Neural cell (in vitro differentiated cells): Measurements from ENCODE around the gene ATG4D. TPM values are rescaled to one million over a fixed set of nuclear protein-coding genes. Genes with fewer than 3 reads are reported as not detected.

Experiments
- H2AFZ ChIP-seq: fragments of 200-600, 300-800 bp; sonication (generic), shearing (Covaris generic); 2 replicates; pipeline ENCODE4 v1.6.0; 2014; ENCODE audit warnings: low read depth, mild to moderate bottlenecking, antibody characterized with exemption, low read length, moderate library complexity
- H3F3A ChIP-seq: fragments of 200-600 bp; shearing (Covaris generic); 2 replicates; pipeline ENCODE4 v1.6.1; 2016; ENCODE audit warnings: mild to moderate bottlenecking, moderate library complexity, mixed read lengths, antibody characterized with exemption, low read length; ENCODE audit not compliant: insufficient read depth, poor library complexity, severe bottlenecking
- H3K27ac ChIP-seq: fragments of 200-600, 300-800 bp; sonication (generic), shearing (Covaris generic); 2 replicates; pipeline ENCODE4 v1.5.1; 2014; ENCODE audit warnings: mild to moderate bottlenecking, low read length, moderate library complexity
- H3K27me3 ChIP-seq: fragments of 300-800, 200-600 bp; sonication (generic), shearing (Covaris generic); 2 replicates; pipeline ENCODE4 v1.6.0; 2014; ENCODE audit warnings: mild to moderate bottlenecking, low read depth, low read length, moderate library complexity; ENCODE audit not compliant: insufficient read depth
- H3K36me3 ChIP-seq: fragments of 300-800, 200-600 bp; sonication (generic), shearing (Covaris generic); 2 replicates; pipeline ENCODE4 v1.5.1; 2014; ENCODE audit warnings: mild to moderate bottlenecking, antibody characterized with exemption, low read length, moderate library complexity; ENCODE audit not compliant: insufficient read depth
- H3K4me2 ChIP-seq: fragments of 300-800, 200-600 bp; sonication (generic), shearing (Covaris generic); 2 replicates; pipeline ENCODE4 v1.6.0; 2014; ENCODE audit warnings: mild to moderate bottlenecking, low read length
- H3K4me3 ChIP-seq: fragments of 300-800, 200-600 bp; sonication (generic), shearing (Covaris generic); 2 replicates; pipeline ENCODE4 v1.5.1; 2014; ENCODE audit warnings: mild to moderate bottlenecking, low read length, moderate library complexity
- H3K79me2 ChIP-seq: fragments of 200-600 bp; shearing (Covaris generic); replicated peaks from 2 replicates; pipeline ENCODE4 v1.6.0; 2014; ENCODE audit warnings: mild to moderate bottlenecking, low read length, moderate library complexity; ENCODE audit not compliant: insufficient read depth
- H3K9ac ChIP-seq: fragments of 300-800, 200-600 bp; sonication (generic), shearing (Covaris generic); 2 replicates; pipeline ENCODE4 v1.6.1; 2016; ENCODE audit warnings: mild to moderate bottlenecking, low read length, mixed read lengths
- H3K9me2 ChIP-seq: fragments of 200-600 bp; shearing (Covaris generic); 2 replicates; pipeline ENCODE4 v1.6.1; 2016; ENCODE audit warnings: mild to moderate bottlenecking, low read length, mixed read lengths; ENCODE audit not compliant: insufficient read depth
- H3K9me3 ChIP-seq: fragments of 200-600, 300-800 bp; sonication (generic), shearing (Covaris generic); 2 replicates; pipeline ENCODE4 v1.6.1; 2016; ENCODE audit warnings: mild to moderate bottlenecking, mixed run types, low read length, moderate library complexity, mixed read lengths
- H4K20me1 ChIP-seq: fragments of 200-600 bp; shearing (Covaris generic); 2 replicates; pipeline ENCODE4 v1.6.1; 2016; ENCODE audit warnings: mild to moderate bottlenecking, mixed run types; ENCODE audit not compliant: insufficient read depth
- EP300 ChIP-seq: fragments of 450-650 bp; conservative IDR thresholded peaks from 2 replicates; pipeline ENCODE4 v1.6.1; 2014; ENCODE audit warnings: antibody characterized with exemption, mild to moderate bottlenecking, moderate library complexity; ENCODE audit not compliant: poor library complexity, severe bottlenecking
- EZH2 ChIP-seq: fragments of 200-600, 300-800 bp; shearing (Covaris generic), sonication (generic); IDR thresholded peaks from 2 replicates; pipeline ENCODE4 v1.6.1; 2014; ENCODE audit warnings: antibody characterized with exemption, low read length, borderline replicate concordance, mild to moderate bottlenecking; ENCODE audit not compliant: insufficient read depth, poor library complexity, severe bottlenecking
- MXI1 ChIP-seq: fragments of 450-650 bp; conservative IDR thresholded peaks from 2 replicates; pipeline ENCODE4 v1.6.1; 2014; ENCODE audit warnings: antibody characterized with exemption, mild to moderate bottlenecking; ENCODE audit not compliant: poor library complexity, severe bottlenecking
- POLR2AphosphoS5 ChIP-seq: IDR thresholded peaks from 2 replicates; pipeline ENCODE4 v1.6.1; 2012
- RAD21 ChIP-seq: fragments of 450-650 bp; conservative IDR thresholded peaks from 2 replicates; pipeline ENCODE4 v1.6.1; 2014; ENCODE audit warnings: antibody characterized with exemption, mild to moderate bottlenecking, moderate library complexity
- SMC3 ChIP-seq: fragments of 450-650 bp; conservative IDR thresholded peaks from 2 replicates; pipeline ENCODE4 v1.6.1; 2014; ENCODE audit warnings: antibody characterized with exemption, mild to moderate bottlenecking, moderate library complexity; ENCODE audit not compliant: poor library complexity
- TAF1 ChIP-seq: IDR thresholded peaks from 2 replicates; pipeline ENCODE4 v1.6.1; 2012; ENCODE audit warnings: low read depth
- polyA plus RNA-seq: library from polyadenylated mRNA; depleted of rRNA; stranded (reverse); fragments of >200 nt; gene quantifications from 2 replicates; pipeline ENCODE4 v1.2.3, GENCODE V29; 2014
- TF ChIP-seq, protein P1 (sequence below): IDR thresholded peaks from 2 replicates; pipeline ENCODE4 v1.6.1; 2012; ENCODE audit warnings: borderline replicate concordance
- TF ChIP-seq, protein P2 (sequence below): fragments of 450-650 bp; IDR thresholded peaks from 2 replicates; pipeline ENCODE4 v1.5.1; 2014; ENCODE audit warnings: antibody characterized with exemption, mild to moderate bottlenecking, moderate library complexity; ENCODE audit not compliant: poor library complexity, severe bottlenecking

ATG4D gene
- polyA plus RNA-seq, 1 donor from 2014 or later: 50.2 TPM

DNA sequence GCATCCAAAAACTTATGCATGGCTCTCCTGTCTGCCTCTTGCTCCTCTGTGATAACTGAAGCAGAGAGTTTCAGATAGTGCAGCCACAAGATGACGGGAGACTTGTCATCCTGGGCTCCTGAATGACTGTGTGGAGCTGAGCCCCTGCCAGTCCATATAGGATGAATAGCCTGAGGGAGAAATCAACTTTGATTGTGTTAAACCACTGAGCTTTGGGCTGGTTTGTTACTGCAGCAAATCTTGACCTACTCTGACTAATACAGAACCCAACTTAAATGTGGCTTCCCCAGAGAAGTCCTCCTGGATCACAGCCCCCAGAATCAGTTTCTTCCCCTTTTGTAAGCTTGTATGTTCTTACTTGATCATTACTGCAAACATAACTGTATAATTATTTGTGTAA lies 11.2 kb upstream of the ATG4D start:
- H3K27me3 ChIP-seq: no peaks in the 10 kb centered on the region
- H4K20me1 ChIP-seq: no peaks in the 10 kb centered on the region
- H3K9me3 ChIP-seq: no peaks in the 10 kb centered on the region
- H3K36me3 ChIP-seq: no peaks in the 10 kb centered on the region
- TF ChIP-seq, protein P1, sequence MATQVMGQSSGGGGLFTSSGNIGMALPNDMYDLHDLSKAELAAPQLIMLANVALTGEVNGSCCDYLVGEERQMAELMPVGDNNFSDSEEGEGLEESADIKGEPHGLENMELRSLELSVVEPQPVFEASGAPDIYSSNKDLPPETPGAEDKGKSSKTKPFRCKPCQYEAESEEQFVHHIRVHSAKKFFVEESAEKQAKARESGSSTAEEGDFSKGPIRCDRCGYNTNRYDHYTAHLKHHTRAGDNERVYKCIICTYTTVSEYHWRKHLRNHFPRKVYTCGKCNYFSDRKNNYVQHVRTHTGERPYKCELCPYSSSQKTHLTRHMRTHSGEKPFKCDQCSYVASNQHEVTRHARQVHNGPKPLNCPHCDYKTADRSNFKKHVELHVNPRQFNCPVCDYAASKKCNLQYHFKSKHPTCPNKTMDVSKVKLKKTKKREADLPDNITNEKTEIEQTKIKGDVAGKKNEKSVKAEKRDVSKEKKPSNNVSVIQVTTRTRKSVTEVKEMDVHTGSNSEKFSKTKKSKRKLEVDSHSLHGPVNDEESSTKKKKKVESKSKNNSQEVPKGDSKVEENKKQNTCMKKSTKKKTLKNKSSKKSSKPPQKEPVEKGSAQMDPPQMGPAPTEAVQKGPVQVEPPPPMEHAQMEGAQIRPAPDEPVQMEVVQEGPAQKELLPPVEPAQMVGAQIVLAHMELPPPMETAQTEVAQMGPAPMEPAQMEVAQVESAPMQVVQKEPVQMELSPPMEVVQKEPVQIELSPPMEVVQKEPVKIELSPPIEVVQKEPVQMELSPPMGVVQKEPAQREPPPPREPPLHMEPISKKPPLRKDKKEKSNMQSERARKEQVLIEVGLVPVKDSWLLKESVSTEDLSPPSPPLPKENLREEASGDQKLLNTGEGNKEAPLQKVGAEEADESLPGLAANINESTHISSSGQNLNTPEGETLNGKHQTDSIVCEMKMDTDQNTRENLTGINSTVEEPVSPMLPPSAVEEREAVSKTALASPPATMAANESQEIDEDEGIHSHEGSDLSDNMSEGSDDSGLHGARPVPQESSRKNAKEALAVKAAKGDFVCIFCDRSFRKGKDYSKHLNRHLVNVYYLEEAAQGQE: no peak
- TF ChIP-seq POLR2AphosphoS5: no peak
- TF ChIP-seq SMC3: no peak
- TF ChIP-seq MXI1: no peak
- no peak for TF ChIP-seq EZH2
- no peak for TF ChIP-seq EP300
- TF ChIP-seq, protein P2, sequence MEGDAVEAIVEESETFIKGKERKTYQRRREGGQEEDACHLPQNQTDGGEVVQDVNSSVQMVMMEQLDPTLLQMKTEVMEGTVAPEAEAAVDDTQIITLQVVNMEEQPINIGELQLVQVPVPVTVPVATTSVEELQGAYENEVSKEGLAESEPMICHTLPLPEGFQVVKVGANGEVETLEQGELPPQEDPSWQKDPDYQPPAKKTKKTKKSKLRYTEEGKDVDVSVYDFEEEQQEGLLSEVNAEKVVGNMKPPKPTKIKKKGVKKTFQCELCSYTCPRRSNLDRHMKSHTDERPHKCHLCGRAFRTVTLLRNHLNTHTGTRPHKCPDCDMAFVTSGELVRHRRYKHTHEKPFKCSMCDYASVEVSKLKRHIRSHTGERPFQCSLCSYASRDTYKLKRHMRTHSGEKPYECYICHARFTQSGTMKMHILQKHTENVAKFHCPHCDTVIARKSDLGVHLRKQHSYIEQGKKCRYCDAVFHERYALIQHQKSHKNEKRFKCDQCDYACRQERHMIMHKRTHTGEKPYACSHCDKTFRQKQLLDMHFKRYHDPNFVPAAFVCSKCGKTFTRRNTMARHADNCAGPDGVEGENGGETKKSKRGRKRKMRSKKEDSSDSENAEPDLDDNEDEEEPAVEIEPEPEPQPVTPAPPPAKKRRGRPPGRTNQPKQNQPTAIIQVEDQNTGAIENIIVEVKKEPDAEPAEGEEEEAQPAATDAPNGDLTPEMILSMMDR: no peak
- no peak for TF ChIP-seq RAD21
- no peak for TF ChIP-seq TAF1
- H3K27ac ChIP-seq: no peak overlapping the region
- no peak overlapping the region for H3K4me3 ChIP-seq
- H3K4me2 ChIP-seq: no peak overlapping the region
- no peaks in the 10 kb centered on the region for H3K9me2 ChIP-seq
- no peaks in the 10 kb centered on the region for H3F3A ChIP-seq
- no peak overlapping the region for H2AFZ ChIP-seq
- no peaks in the 10 kb centered on the region for H3K79me2 ChIP-seq
- no peak overlapping the region for H3K9ac ChIP-seq

DNA sequence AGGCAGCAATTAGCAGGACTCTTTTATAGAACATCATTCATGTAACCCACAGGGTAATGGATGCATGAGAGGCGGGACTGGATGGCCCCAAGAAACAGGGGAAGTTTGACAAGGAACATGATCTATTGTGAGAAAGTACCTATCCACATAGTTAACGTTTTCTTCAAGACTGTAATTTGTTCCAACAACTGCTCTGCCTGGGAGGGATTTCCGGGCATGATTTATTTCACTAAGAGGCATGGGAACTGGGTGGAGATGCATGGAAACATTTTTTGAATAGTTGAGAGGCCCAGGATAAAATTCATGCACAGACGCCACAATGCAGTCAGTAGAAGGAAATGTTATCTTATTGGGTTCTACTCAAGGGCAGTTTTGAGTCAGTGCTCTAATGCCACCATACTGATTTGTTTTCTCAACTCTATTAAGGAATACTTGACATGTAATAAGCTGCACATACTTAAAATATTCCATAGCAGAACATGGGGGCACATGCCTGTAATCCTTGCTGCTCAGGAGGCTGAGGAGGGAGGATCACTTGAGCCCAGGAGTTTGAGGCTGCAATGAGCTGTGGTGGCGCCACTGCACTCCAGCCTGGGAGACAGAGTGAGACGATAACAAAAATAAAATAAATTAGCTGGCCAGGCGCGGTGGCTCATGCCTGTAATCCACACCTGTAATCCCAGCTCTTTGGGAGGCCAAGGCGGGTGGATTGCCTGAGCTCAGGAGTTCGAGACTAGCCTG lies 9.9 kb upstream of the ATG4D start:
- H3K36me3 ChIP-seq: no peaks in the 10 kb centered on the region
- H2AFZ ChIP-seq: no peak overlapping the region
- no peaks in the 10 kb centered on the region for H4K20me1 ChIP-seq
- no peak overlapping the region for H3K9ac ChIP-seq
- H3K4me3 ChIP-seq: no peak overlapping the region
- no peak for TF ChIP-seq POLR2AphosphoS5
- TF ChIP-seq SMC3: no peak
- no peak for TF ChIP-seq RAD21
- TF ChIP-seq EP300: no peak
- TF ChIP-seq, protein P1: no peak
- no peak for TF ChIP-seq TAF1
- no peak for TF ChIP-seq MXI1
- TF ChIP-seq, protein P2: no peak
- no peak for TF ChIP-seq EZH2
- H3F3A ChIP-seq: no peaks in the 10 kb centered on the region
- no peaks in the 10 kb centered on the region for H3K9me2 ChIP-seq
- H3K9me3 ChIP-seq: no peaks in the 10 kb centered on the region
- no peaks in the 10 kb centered on the region for H3K27me3 ChIP-seq
- H3K79me2 ChIP-seq: no peaks in the 10 kb centered on the region
- H3K4me2 ChIP-seq: no peak overlapping the region
- no peak overlapping the region for H3K27ac ChIP-seq
